A673 (cell line): ENCODE results near the gene IL1B. TPM values are rescaled to one million over a fixed set of nuclear protein-coding genes. Genes with fewer than 3 reads are reported as not detected.

Experiments
- BruUV-seq: library from RNA; stranded (reverse); fragments of 400-500 nt; replicated peaks from 2 replicates; lab custom pipeline; 2021; lab: Mats Ljungman, UMichigan
- CTCF ChIA-PET: fragments of 300-600 bp; sonication (Branson Sonifier 250); formaldehyde crosslinking; loops from one replicate; lab custom pipeline; 2022; ENCODE audit warnings: antibody characterized with exemption; lab: Charles Lee
- POLR2A ChIA-PET: fragments of 300-600 bp; sonication (Branson Sonifier 250); formaldehyde crosslinking; loops from one replicate; lab custom pipeline; 2022; ENCODE audit warnings: antibody characterized with exemption; ENCODE audit not compliant: low non-redundant PET; lab: Charles Lee
- DNase-seq: peaks from one replicate; pipeline ENCODE4 v3.0.0-alpha.2; 2015; ENCODE audit warnings: low spot score
- H3K27ac ChIP-seq: fragments of 200-600 bp; sonication (generic); 2 replicates; pipeline ENCODE4 v1.5.1; 2016; ENCODE audit warnings: mixed run types, low read depth, mild to moderate bottlenecking, mixed read lengths, antibody characterized with exemption, low read length; ENCODE audit not compliant: poor library complexity, severe bottlenecking
- H3K27me3 ChIP-seq: fragments of 200-600 bp; sonication (generic); replicated peaks from 2 replicates; pipeline ENCODE4 v1.6.1; 2017; ENCODE audit warnings: mixed run types, low read depth, mild to moderate bottlenecking, mixed read lengths, antibody characterized with exemption, low read length; ENCODE audit not compliant: insufficient read depth, poor library complexity
- H3K36me3 ChIP-seq: fragments of 200-600 bp; sonication (generic); 2 replicates; pipeline ENCODE4 v1.6.1; 2016; ENCODE audit warnings: mixed run types, mild to moderate bottlenecking, mixed read lengths, antibody characterized with exemption, low read length; ENCODE audit not compliant: insufficient read depth, poor library complexity, severe bottlenecking
- H3K4me1 ChIP-seq: fragments of 200-600 bp; sonication (generic); 2 replicates; pipeline ENCODE4 v1.6.1; 2017; ENCODE audit warnings: mixed run types, mild to moderate bottlenecking, mixed read lengths, antibody characterized with exemption, low read length; ENCODE audit not compliant: insufficient read depth, poor library complexity, severe bottlenecking
- H3K4me3 ChIP-seq: fragments of 200-600 bp; sonication (generic); 2 replicates; pipeline ENCODE4 v1.5.1; 2016; ENCODE audit warnings: low read depth, mixed run types, mild to moderate bottlenecking, mixed read lengths, low read length; ENCODE audit not compliant: poor library complexity, severe bottlenecking
- H3K9me3 ChIP-seq: fragments of 200-600 bp; sonication (generic); 2 replicates; pipeline ENCODE4 v1.6.1; 2016; ENCODE audit warnings: mixed run types, low read depth, mild to moderate bottlenecking, mixed read lengths, antibody characterized with exemption, low read length; ENCODE audit not compliant: poor library complexity, severe bottlenecking
- EZH2 ChIP-seq: fragments of 200-600 bp; sonication (generic); IDR thresholded peaks from 2 replicates; pipeline ENCODE4 v1.6.1; 2017; ENCODE audit warnings: borderline replicate concordance, low read depth, mild to moderate bottlenecking, mixed read lengths, antibody characterized with exemption, low read length; ENCODE audit not compliant: poor library complexity, severe bottlenecking
- intact Hi-C: fragments of 100-400 bp; cut with micrococcal nuclease; formaldehyde crosslinking; loops from one replicate; pipeline ENCODE4 v1.10.0; 2022; ENCODE audit not compliant: unreplicated experiment
- total RNA-seq: library from RNA; stranded (reverse); gene quantifications from 2 replicates; pipeline ENCODE4 v1.2.3, GENCODE V29; 2021
- TF ChIP-seq, protein P1 (sequence below): fragments of 300-800, 200-600 bp; sonication (generic); conservative IDR thresholded peaks from 2 replicates; pipeline ENCODE4 v1.5.1; 2017; ENCODE audit warnings: low read depth, mild to moderate bottlenecking, antibody characterized with exemption, low read length, moderate library complexity, mixed read lengths

The IL1B gene
- total RNA-seq, 1 experiment from 2014 or later = 2.1 TPM

DNA sequence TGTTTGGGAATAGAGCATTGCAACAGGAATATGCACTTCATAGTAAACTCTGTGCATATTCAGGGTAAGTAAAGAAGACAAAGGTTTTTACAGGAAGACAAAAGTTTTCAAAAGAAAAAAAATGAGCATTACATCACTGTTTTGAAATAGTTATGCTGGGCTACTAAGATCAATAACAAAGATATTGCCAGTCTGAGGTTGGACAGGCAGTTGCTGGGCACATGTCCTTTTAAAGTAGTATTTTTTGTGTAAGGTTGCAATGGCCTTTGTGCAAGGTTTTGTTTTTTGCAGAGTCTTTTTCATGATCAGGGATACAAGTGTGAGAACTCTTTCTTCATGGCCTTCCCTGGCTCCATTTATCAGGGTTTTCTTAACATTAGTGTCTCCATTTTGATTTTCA lies 16.2 kb downstream of the IL1B start:
- Histone ChIP-seq H3K27me3 (no peaks in the 10 kb centered on the region), H3K27ac (no peak overlapping the region), H3K4me3 (no peak overlapping the region), H3K36me3 (no peaks in the 10 kb centered on the region), H3K4me1 (no peaks in the 10 kb centered on the region), H3K9me3 (no peaks in the 10 kb centered on the region)
- CTCF ChIA-PET = no interaction called here
- intact Hi-C loops = no loop called here
- no peak for DNase-seq
- BruUV-seq = no TSS peak
- TF ChIP-seq, protein P1, sequence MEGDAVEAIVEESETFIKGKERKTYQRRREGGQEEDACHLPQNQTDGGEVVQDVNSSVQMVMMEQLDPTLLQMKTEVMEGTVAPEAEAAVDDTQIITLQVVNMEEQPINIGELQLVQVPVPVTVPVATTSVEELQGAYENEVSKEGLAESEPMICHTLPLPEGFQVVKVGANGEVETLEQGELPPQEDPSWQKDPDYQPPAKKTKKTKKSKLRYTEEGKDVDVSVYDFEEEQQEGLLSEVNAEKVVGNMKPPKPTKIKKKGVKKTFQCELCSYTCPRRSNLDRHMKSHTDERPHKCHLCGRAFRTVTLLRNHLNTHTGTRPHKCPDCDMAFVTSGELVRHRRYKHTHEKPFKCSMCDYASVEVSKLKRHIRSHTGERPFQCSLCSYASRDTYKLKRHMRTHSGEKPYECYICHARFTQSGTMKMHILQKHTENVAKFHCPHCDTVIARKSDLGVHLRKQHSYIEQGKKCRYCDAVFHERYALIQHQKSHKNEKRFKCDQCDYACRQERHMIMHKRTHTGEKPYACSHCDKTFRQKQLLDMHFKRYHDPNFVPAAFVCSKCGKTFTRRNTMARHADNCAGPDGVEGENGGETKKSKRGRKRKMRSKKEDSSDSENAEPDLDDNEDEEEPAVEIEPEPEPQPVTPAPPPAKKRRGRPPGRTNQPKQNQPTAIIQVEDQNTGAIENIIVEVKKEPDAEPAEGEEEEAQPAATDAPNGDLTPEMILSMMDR = no peak
- TF ChIP-seq EZH2 = no peak
- POLR2A ChIA-PET = no interaction called here

DNA sequence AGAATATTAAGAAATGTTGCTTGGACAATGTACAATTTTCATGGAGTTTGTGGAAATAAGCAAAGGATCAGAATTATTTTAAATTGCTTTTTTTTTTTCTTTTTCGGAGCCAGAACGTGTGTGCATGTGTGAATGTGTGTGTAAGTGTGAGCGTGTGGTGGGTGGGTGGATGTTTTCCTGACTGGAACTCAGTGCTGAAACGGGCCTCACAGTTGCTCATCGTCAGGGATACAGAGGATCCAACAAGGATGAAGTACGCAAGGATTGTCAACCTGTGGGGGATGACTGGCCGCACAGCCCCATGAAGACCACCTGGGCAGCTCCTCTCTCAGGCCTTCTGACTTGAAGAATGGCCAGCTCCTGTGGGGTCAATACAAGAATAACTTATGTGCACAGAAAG lies 17.5 kb downstream of the IL1B start:
- BruUV-seq = no TSS peak
- H3K4me3 ChIP-seq = no peak overlapping the region
- no peak overlapping the region for H3K27ac ChIP-seq
- ChIA-PET CTCF (no interaction called here), POLR2A (no interaction called here)
- TF ChIP-seq, protein P1 = no peak
- no peak for TF ChIP-seq EZH2
- intact Hi-C loops = no loop called here
- H3K9me3 ChIP-seq = no peaks in the 10 kb centered on the region
- H3K27me3 ChIP-seq = no peaks in the 10 kb centered on the region
- DNase-seq = no peak
- no peaks in the 10 kb centered on the region for H3K36me3 ChIP-seq
- H3K4me1 ChIP-seq = peaks cover 5% of the 10 kb centered on the region

DNA sequence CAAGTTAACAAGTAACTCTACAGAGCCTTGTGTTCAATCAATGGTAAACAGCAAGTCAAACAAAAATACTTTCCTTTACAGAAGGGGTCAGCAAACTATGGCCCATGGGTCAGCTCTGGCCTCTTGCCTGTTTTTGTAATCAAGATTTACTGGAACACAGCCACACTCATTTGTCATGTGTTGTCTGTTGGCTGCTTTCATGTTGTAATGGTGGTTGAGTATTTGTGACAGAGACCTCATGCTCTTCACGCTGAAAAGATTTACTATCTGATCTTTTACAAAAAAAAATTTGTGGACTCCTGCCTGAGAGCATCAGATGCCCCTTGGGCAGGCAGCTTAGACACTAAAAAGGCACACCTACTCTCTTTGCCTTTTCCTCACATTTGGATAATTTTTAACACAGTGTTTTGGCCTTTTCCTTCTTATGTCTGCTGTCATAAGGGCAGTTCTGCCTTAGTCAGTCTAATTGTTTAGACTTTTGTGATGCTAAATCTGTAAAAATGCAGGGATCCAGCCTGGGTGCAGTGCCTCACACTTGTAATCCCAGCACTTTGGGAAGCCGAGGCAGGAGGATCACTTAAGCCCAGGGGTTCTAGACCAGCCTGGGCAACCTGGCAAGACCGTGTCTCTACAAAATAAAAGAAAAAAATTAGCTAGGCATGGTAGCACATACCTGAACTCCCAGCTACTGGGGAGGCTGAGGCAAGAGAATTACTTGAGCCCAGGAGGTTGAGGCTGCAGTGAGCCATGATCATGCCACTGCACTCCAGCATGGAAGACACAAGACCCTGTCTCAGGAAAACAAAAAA lies 18.3 kb downstream of the IL1B start:
- Histone ChIP-seq H3K36me3 (no peaks in the 10 kb centered on the region), H3K9me3 (no peaks in the 10 kb centered on the region), H3K27me3 (no peaks in the 10 kb centered on the region), H3K27ac (no peak overlapping the region), H3K4me1 (peaks cover 13% of the 10 kb centered on the region), H3K4me3 (no peak overlapping the region)
- POLR2A ChIA-PET = interaction anchor here (0.7 kb wide), 1 partner anchor 37 kb away, joined by 4 read pairs; no protein-coding TSS in a partner anchor
- no peak for DNase-seq
- no TSS peak for BruUV-seq
- intact Hi-C loops = no loop called here
- TF ChIP-seq, protein P1 = no peak
- TF ChIP-seq EZH2 = no peak
- CTCF ChIA-PET = no interaction called here
